ENCODE results near the gene RBM33. TPM values are rescaled to one million over a fixed set of nuclear protein-coding genes. Genes with fewer than 3 reads are reported as not detected.

Gene RBM33
- total and polyA plus RNA-seq, 9 of the 15 experiments (the other 6 are each of a cell fraction or from before 2014, with no cell fraction given), result 4.4 to 80.7 (median 27.3) TPM

GRCh38 chr7:155644178-155644970, at the start of gene RBM33 (continued):
- peak; percentile 70 for TF ChIP-seq MAX (CRISPR knock-in tag; IDR thresholded peaks at IDR 0.05)
- peak in 1 of 3 experiments; percentile 52; a peak in 1 of 6 replicates for TF ChIP-seq ZBTB11 (CRISPR knock-in tag; IDR thresholded peaks at IDR 0.05)
- TF ChIP-seq TGIF2 (CRISPR knock-in tag; IDR thresholded peaks at IDR 0.05), result no peak; the same call in 1 of the 2 replicates
- TF ChIP-seq GTF2A2 (tag; IDR thresholded peaks at IDR 0.05), result peak; percentile 65; the same call in 1 of the 2 replicates
- no peak for TF ChIP-seq ZNF551 (CRISPR knock-in tag; IDR thresholded peaks at IDR 0.05)
- TF ChIP-seq SAFB (IDR thresholded peaks at IDR 0.05; ENCODE audit: borderline replicate concordance, low read depth, low read length), result 0 out of 2 replicates have a peak, but pooled peaks have one; percentile 42
- TF ChIP-seq RBM15 (IDR thresholded peaks at IDR 0.05; ENCODE audit: insufficient read depth, low read length), result no peak
- TF ChIP-seq POLR2AphosphoS5 (IDR thresholded peaks at IDR 0.05; ENCODE audit: control insufficient read depth, insufficient read depth, low read depth, low read length), result peak; percentile 87
- TF ChIP-seq BRCA1 (IDR thresholded peaks at IDR 0.05), result no peak
- TF ChIP-seq BRCA1 (CRISPR knock-in tag; IDR thresholded peaks at IDR 0.05), result no peak
- no peak for TF ChIP-seq SMARCA4 (IDR thresholded peaks at IDR 0.05)
- TF ChIP-seq HNRNPLL (IDR thresholded peaks at IDR 0.05; ENCODE audit: low read depth, low read length, poor library complexity, severe bottlenecking), result peak; percentile 73
- no peak for TF ChIP-seq ZNF277 (CRISPR knock-in tag; IDR thresholded peaks at IDR 0.05; ENCODE audit: borderline replicate concordance)
- TF ChIP-seq PKNOX1 (IDR thresholded peaks at IDR 0.05), result no peak
- TF ChIP-seq HDAC8 (tag; IDR thresholded peaks at IDR 0.05), result 0 out of 2 replicates have a peak, but pooled peaks have one; percentile 83
- no peak for TF ChIP-seq PCBP2 (IDR thresholded peaks at IDR 0.05; ENCODE audit: low read depth, low read length, poor library complexity, severe bottlenecking)
- TF ChIP-seq ZNF639 (CRISPR knock-in tag; conservative IDR thresholded peaks at IDR 0.05 in 1 of 2, IDR thresholded peaks at IDR 0.05 in 1 of 2), result no peak; a peak in 1 of 4 replicates
- no peak for TF ChIP-seq PYGO2 (tag; IDR thresholded peaks at IDR 0.05)
- no peak for TF ChIP-seq MAFF (IDR thresholded peaks at IDR 0.05; ENCODE audit: low read length)

Measured in K562 (cell line).